SK-N-SH treated with all-trans-retinoic acid at 6 μM for 48 hours (cell line): ENCODE results near the gene DMAC1.

Source experiments
- ATAC-seq: fragments of 200-7000 bp; cut with Tn5 transposase; 3 replicates; pipeline ENCODE4 v1.9.1; 2020; ENCODE audit warnings: mild to moderate bottlenecking, moderate library complexity
- ARNTL ChIP-seq: fragments of 450-650 bp; formaldehyde crosslinking; IDR thresholded peaks from 2 replicates; pipeline ENCODE4 v1.5.0; 2020; ENCODE audit warnings: low read depth, mild to moderate bottlenecking, moderate library complexity, borderline replicate concordance
- BACH2 ChIP-seq: fragments of 250-450 bp; sonication (Bioruptor Pico); IDR thresholded peaks from 2 replicates; pipeline ENCODE4 v1.9.0; 2021; ENCODE audit warnings: mild to moderate bottlenecking, borderline replicate concordance
- CSDC2 ChIP-seq: fragments of 250-450 bp; sonication (Bioruptor Pico); IDR thresholded peaks from 2 replicates; pipeline ENCODE4 v1.5.0; 2020; ENCODE audit warnings: mild to moderate bottlenecking, moderate library complexity
- ESRRG ChIP-seq: fragments of 250-450 bp; sonication (Bioruptor Pico); IDR thresholded peaks from 2 replicates; pipeline ENCODE4 v1.6.1; 2021; ENCODE audit warnings: mild to moderate bottlenecking
- GLIS3 ChIP-seq: fragments of 250-450 bp; sonication (Bioruptor Pico); IDR thresholded peaks from 2 replicates; pipeline ENCODE4 v1.5.0; 2020; ENCODE audit warnings: mild to moderate bottlenecking, moderate library complexity
- ISL1 ChIP-seq: fragments of 250-450 bp; sonication (Bioruptor Pico); IDR thresholded peaks from 2 replicates; pipeline ENCODE4 v2.1.2; 2022; ENCODE audit warnings: mild to moderate bottlenecking, moderate library complexity
- OSR1 ChIP-seq: fragments of 250-450 bp; sonication (Bioruptor Pico); IDR thresholded peaks from 2 replicates; pipeline ENCODE4 v1.8.0; 2022; ENCODE audit warnings: moderate library complexity, mild to moderate bottlenecking, inconsistent platforms
- PPARA ChIP-seq: fragments of 250-450 bp; sonication (Bioruptor Pico); IDR thresholded peaks from 2 replicates; pipeline ENCODE4 v1.5.0; 2020; ENCODE audit warnings: mild to moderate bottlenecking, borderline replicate concordance
- RARB ChIP-seq: fragments of 250-450 bp; sonication (Bioruptor Pico); IDR thresholded peaks from 2 replicates; pipeline ENCODE4 v1.8.0; 2021; ENCODE audit warnings: mild to moderate bottlenecking, moderate library complexity
- SNAI2 ChIP-seq: fragments of 250-450 bp; sonication (Bioruptor Pico); IDR thresholded peaks from 2 replicates; pipeline ENCODE4 v1.5.0; 2020; ENCODE audit warnings: mild to moderate bottlenecking, moderate library complexity
- TCF4 ChIP-seq: fragments of 250-450 bp; sonication (Bioruptor Pico); IDR thresholded peaks from 2 replicates; pipeline ENCODE4 v1.8.0; 2021; ENCODE audit warnings: mild to moderate bottlenecking, moderate library complexity, borderline replicate concordance
- TOX ChIP-seq: fragments of 250-450 bp; sonication (Bioruptor Pico); IDR thresholded peaks from 2 replicates; pipeline ENCODE4 v1.8.0; 2021; ENCODE audit warnings: mild to moderate bottlenecking, moderate library complexity, borderline replicate concordance
- ZFP3 ChIP-seq: fragments of 250-450 bp; sonication (Bioruptor Pico); IDR thresholded peaks from 2 replicates; pipeline ENCODE4 v1.5.0; 2020; ENCODE audit warnings: mild to moderate bottlenecking, moderate library complexity
- ZNF565 ChIP-seq: fragments of 450-650 bp; formaldehyde crosslinking; conservative IDR thresholded peaks from 2 replicates; pipeline ENCODE4 v1.5.0; 2020; ENCODE audit warnings: low read depth, mild to moderate bottlenecking, moderate library complexity
- ZNF70 ChIP-seq: fragments of 450-650 bp; formaldehyde crosslinking; IDR thresholded peaks from 2 replicates; pipeline ENCODE4 v1.5.0; 2020; ENCODE audit warnings: mild to moderate bottlenecking, moderate library complexity
- ZNF8 ChIP-seq: fragments of 450-650 bp; formaldehyde crosslinking; IDR thresholded peaks from 2 replicates; pipeline ENCODE4 v1.5.0; 2020; ENCODE audit warnings: mild to moderate bottlenecking, moderate library complexity
- TF ChIP-seq, protein P1 (sequence below): fragments of 250-450 bp; sonication (Bioruptor Pico); IDR thresholded peaks from 2 replicates; pipeline ENCODE4 v1.5.0; 2020; ENCODE audit warnings: mild to moderate bottlenecking, moderate library complexity
- TF ChIP-seq, protein P2 (sequence below): fragments of 250-450 bp; sonication (Bioruptor Pico); IDR thresholded peaks from 2 replicates; pipeline ENCODE4 v1.8.0; 2021; ENCODE audit warnings: low read depth, mild to moderate bottlenecking, moderate library complexity, borderline replicate concordance
- TF ChIP-seq, protein P3 (sequence below): fragments of 250-450 bp; sonication (Bioruptor Pico); IDR thresholded peaks from 2 replicates; pipeline ENCODE4 v1.5.1; 2021; ENCODE audit warnings: mild to moderate bottlenecking, moderate library complexity
- TF ChIP-seq, protein P4 (sequence below): fragments of 250-450 bp; sonication (Bioruptor Pico); IDR thresholded peaks from 2 replicates; pipeline ENCODE4 v1.5.1; 2020; ENCODE audit warnings: low read depth, mild to moderate bottlenecking, moderate library complexity
- TF ChIP-seq, protein P5 (sequence below): fragments of 250-450 bp; sonication (Bioruptor Pico); IDR thresholded peaks from 2 replicates; pipeline ENCODE4 v1.8.0; 2020; ENCODE audit warnings: mild to moderate bottlenecking, moderate library complexity, borderline replicate concordance

The DMAC1 gene

DNA sequence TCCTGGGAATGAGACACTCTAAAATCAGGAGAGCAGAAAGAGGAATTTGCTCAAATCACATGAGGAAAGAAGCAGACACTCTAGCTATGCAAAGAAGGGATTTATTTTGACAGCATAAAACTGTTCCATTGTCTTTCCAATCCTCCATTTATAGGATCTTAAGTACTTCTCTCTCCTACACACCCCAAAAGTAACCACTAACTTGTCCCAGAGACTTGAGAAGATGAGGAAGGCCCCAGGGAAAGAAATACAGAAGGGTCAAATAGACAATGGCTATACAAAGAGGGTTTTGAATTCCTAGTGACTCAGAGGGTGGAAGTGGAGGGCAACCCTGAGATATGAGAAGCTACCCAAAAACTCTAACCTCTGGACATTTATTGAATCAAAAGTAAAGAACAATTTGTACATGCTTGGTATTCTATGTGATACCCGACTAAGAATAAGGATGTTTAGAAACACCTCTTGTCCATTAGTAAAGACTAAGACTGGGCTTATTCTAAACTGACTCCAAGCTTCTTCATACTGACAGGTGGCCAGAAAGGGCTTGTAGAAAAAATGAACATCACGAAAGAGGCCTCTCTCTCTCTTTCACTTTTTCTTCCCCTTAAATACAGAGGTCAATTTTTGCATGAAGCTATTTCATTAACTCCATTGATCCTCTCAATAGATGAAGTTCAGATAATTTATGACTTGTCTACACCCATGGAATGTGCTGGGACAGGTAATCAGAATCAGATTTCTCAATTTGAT lies 20.6 kb downstream of the DMAC1 start (continued):
- TF ChIP-seq, protein P1, sequence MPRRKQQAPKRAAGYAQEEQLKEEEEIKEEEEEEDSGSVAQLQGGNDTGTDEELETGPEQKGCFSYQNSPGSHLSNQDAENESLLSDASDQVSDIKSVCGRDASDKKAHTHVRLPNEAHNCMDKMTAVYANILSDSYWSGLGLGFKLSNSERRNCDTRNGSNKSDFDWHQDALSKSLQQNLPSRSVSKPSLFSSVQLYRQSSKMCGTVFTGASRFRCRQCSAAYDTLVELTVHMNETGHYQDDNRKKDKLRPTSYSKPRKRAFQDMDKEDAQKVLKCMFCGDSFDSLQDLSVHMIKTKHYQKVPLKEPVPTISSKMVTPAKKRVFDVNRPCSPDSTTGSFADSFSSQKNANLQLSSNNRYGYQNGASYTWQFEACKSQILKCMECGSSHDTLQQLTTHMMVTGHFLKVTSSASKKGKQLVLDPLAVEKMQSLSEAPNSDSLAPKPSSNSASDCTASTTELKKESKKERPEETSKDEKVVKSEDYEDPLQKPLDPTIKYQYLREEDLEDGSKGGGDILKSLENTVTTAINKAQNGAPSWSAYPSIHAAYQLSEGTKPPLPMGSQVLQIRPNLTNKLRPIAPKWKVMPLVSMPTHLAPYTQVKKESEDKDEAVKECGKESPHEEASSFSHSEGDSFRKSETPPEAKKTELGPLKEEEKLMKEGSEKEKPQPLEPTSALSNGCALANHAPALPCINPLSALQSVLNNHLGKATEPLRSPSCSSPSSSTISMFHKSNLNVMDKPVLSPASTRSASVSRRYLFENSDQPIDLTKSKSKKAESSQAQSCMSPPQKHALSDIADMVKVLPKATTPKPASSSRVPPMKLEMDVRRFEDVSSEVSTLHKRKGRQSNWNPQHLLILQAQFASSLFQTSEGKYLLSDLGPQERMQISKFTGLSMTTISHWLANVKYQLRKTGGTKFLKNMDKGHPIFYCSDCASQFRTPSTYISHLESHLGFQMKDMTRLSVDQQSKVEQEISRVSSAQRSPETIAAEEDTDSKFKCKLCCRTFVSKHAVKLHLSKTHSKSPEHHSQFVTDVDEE (CRISPR knock-in tag): no peak
- TF ChIP-seq ZNF70 (CRISPR knock-in tag) (no peak), GLIS3 (CRISPR knock-in tag) (no peak), TCF4 (no peak)
- TF ChIP-seq, all 23 proteins: peak for 0

DNA sequence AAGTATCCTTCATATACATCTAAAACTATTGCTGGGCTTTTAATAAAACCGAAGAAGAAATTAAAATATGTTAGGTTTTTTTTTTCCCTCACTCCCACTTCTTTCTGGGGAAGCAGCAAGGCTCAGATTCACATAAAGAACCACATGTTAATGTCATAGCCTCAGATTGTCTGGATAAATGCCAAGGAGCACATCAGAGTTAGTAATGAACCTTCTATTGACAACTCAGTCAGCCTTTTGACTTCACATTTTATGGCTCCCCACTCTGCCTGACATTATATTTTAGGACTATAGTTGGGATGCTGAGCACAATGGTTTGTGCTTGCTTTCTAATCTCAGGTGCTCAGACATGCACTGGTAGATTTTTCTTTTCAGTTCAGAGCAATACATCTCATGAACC lies 21.8 kb downstream of the DMAC1 start:
- ATAC-seq: no peak
- no peak for TF ChIP-seq CSDC2 (CRISPR knock-in tag)
- no peak for TF ChIP-seq GLIS3 (CRISPR knock-in tag)
- TF ChIP-seq ISL1: no peak
- no peak for TF ChIP-seq RARB
- no peak for TF ChIP-seq BACH2
- TF ChIP-seq, protein P1 (CRISPR knock-in tag): no peak
- TF ChIP-seq ESRRG: no peak
- no peak for TF ChIP-seq ARNTL (CRISPR knock-in tag)
- no peak for TF ChIP-seq ZNF8 (CRISPR knock-in tag)
- TF ChIP-seq, protein P2, sequence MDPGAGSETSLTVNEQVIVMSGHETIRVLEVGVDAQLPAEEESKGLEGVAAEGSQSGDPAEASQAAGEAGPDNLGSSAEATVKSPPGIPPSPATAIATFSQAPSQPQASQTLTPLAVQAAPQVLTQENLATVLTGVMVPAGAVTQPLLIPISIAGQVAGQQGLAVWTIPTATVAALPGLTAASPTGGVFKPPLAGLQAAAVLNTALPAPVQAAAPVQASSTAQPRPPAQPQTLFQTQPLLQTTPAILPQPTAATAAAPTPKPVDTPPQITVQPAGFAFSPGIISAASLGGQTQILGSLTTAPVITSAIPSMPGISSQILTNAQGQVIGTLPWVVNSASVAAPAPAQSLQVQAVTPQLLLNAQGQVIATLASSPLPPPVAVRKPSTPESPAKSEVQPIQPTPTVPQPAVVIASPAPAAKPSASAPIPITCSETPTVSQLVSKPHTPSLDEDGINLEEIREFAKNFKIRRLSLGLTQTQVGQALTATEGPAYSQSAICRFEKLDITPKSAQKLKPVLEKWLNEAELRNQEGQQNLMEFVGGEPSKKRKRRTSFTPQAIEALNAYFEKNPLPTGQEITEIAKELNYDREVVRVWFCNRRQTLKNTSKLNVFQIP (CRISPR knock-in tag): no peak
- TF ChIP-seq, protein P3, sequence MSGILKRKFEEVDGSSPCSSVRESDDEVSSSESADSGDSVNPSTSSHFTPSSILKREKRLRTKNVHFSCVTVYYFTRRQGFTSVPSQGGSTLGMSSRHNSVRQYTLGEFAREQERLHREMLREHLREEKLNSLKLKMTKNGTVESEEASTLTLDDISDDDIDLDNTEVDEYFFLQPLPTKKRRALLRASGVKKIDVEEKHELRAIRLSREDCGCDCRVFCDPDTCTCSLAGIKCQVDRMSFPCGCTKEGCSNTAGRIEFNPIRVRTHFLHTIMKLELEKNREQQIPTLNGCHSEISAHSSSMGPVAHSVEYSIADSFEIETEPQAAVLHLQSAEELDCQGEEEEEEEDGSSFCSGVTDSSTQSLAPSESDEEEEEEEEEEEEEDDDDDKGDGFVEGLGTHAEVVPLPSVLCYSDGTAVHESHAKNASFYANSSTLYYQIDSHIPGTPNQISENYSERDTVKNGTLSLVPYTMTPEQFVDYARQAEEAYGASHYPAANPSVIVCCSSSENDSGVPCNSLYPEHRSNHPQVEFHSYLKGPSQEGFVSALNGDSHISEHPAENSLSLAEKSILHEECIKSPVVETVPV: no peak

DNA sequence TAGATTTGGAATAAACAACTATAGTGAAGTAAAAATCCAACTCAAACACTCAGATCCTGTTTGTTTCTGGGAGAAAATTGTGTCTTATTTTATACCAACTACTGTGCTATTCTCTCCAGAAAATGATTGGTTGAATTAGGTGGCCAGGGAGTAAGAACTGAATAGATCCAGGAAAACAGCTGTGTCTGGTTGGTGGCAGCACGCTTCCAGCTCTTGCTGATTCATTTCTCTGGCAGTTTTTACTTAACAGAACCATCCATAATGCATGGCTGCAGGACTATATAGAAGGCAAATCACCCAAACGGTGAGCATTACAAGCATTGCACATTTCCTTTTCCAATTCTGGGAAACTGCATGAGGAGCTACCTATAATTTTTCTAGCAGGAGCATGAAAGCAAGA lies 29.5 kb downstream of the DMAC1 start:
- ATAC-seq: no peak
- no peak for TF ChIP-seq ZFP3 (CRISPR knock-in tag)
- no peak for TF ChIP-seq ZNF565 (CRISPR knock-in tag)
- TF ChIP-seq TOX: no peak
- TF ChIP-seq, protein P4, sequence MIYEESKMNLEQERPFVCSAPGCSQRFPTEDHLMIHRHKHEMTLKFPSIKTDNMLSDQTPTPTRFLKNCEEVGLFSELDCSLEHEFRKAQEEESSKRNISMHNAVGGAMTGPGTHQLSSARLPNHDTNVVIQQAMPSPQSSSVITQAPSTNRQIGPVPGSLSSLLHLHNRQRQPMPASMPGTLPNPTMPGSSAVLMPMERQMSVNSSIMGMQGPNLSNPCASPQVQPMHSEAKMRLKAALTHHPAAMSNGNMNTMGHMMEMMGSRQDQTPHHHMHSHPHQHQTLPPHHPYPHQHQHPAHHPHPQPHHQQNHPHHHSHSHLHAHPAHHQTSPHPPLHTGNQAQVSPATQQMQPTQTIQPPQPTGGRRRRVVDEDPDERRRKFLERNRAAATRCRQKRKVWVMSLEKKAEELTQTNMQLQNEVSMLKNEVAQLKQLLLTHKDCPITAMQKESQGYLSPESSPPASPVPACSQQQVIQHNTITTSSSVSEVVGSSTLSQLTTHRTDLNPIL (CRISPR knock-in tag): no peak
- TF ChIP-seq ZNF70 (CRISPR knock-in tag): no peak
- TF ChIP-seq, protein P2 (CRISPR knock-in tag): no peak
- no peak for TF ChIP-seq BACH2
- TF ChIP-seq ESRRG: no peak
- TF ChIP-seq, protein P5, sequence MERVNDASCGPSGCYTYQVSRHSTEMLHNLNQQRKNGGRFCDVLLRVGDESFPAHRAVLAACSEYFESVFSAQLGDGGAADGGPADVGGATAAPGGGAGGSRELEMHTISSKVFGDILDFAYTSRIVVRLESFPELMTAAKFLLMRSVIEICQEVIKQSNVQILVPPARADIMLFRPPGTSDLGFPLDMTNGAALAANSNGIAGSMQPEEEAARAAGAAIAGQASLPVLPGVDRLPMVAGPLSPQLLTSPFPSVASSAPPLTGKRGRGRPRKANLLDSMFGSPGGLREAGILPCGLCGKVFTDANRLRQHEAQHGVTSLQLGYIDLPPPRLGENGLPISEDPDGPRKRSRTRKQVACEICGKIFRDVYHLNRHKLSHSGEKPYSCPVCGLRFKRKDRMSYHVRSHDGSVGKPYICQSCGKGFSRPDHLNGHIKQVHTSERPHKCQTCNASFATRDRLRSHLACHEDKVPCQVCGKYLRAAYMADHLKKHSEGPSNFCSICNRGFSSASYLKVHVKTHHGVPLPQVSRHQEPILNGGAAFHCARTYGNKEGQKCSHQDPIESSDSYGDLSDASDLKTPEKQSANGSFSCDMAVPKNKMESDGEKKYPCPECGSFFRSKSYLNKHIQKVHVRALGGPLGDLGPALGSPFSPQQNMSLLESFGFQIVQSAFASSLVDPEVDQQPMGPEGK: no peak
- no peak for TF ChIP-seq ZNF8 (CRISPR knock-in tag)
- TF ChIP-seq, protein P3: no peak
- no peak for TF ChIP-seq ISL1
- no peak for TF ChIP-seq SNAI2 (CRISPR knock-in tag)
- no peak for TF ChIP-seq GLIS3 (CRISPR knock-in tag)
- no peak for TF ChIP-seq OSR1 (CRISPR knock-in tag)
- TF ChIP-seq PPARA: no peak
